ENCODE measurements around the gene CCDC60.
"Not testable (repeated sequence)": the region's sequence is repeated elsewhere in the genome, so short reads cannot be mapped to it uniquely, and the experiment has no call there.

Gene CCDC60

GRCh38 chr12:119340578-119340977, 6.0 kb downstream of the CCDC60 start:
- DNase-seq (ENCODE audit: low read depth): no peak

DNA sequence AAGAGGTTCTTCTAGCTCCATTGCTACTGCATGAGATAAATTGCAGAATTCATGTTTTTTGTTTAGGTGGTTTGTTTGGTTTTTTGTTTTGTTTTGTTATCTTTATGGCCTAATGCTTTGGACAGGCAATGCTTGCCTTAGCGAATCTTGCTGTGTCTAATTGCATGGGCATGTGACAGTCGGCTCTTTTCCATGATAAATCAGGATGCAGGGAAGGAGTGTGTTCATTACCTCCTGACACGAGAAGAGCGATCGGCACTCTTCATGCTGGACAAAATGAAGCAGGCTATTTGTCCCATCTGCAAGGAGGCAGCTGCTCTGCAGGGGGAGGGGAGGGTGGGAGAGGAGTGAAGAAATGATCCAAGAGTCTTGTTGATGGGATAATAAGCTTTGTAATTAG, 6.5 kb downstream of the CCDC60 start:
- DNase-seq (ENCODE audit: low read depth): no peak

DNA sequence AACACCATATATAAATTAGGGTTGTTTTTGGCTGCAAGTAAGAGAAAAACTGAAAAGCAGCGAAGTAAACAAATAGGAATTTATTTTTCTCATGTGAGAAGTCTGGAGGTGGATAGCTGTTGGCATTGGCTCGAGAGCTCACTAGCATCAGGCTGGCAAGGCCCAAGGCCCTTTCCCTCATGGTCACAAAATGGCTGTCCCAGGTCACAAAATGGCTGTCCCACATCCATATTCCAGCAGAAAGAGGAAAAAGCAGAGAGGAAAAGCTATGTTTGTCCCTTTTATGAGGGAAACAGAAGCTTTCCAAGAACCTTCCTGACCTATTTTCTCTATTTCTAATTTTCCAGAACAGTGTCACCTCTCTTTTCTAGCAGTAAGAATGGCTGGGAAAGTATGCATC, 7.5 kb downstream of the CCDC60 start:
- DNase-seq (ENCODE audit: low read depth): no peak

GRCh38 chr12:119343130-119343529, 8.6 kb downstream of the CCDC60 start:
- no peak for DNase-seq (ENCODE audit: low read depth)

- DNase-seq (ENCODE audit: low read depth): no peak
Observed at GRCh38 chr12:119354172-119354571, 19.6 kb downstream of the CCDC60 start.

DNA sequence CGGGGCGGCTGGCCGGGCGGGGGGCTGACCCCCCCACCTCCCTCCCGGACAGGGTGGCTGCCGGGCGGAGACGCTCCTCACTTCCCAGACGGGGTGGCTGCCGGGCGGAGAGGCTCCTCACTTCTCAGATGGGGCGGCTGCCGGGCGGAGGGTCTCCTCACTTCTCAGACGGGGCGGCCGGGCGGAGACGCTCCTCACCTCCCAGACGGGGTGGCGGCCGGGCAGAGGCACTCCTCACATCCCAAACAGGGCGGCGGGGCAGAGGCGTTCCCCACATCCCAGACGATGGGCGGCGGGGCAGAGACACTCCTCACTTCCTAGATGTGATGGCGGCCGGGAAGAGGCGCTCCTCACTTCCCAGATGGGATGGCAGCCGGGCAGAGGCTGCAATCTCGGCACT, 25.8 kb downstream of the CCDC60 start:
- DNase-seq (ENCODE audit: low read depth): not testable (repeated sequence)

- DNase-seq (ENCODE audit: low read depth): no peak
Observed at GRCh38 chr12:119363037-119363436, 28.5 kb downstream of the CCDC60 start.

- no peak for DNase-seq (ENCODE audit: low read depth)
Observed at GRCh38 chr12:119363490-119363889, 29.0 kb downstream of the CCDC60 start.

DNA sequence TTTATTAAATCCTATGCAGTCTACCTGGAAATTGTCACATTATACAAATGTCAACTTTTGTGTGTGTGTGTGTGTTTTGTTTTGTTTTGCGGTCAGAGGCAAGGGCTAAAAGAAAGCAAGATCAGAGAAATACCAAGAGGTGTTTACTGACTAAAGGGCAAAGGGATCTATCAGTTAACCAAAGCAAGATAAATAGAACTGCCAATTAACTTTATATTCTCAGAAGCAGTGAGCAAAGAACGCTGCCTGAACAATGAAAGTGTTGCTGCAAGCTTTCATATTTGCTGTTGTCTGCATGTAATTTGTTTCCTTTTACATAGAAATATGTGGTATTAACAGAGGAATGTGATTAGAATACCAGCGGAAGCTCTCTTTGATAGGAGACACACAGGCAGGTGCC, 30.9 kb downstream of the CCDC60 start:
- no peak for DNase-seq (ENCODE audit: low read depth)

GRCh38 chr12:119366007-119366406, 31.5 kb downstream of the CCDC60 start:
- no peak for DNase-seq (ENCODE audit: low read depth)

DNA sequence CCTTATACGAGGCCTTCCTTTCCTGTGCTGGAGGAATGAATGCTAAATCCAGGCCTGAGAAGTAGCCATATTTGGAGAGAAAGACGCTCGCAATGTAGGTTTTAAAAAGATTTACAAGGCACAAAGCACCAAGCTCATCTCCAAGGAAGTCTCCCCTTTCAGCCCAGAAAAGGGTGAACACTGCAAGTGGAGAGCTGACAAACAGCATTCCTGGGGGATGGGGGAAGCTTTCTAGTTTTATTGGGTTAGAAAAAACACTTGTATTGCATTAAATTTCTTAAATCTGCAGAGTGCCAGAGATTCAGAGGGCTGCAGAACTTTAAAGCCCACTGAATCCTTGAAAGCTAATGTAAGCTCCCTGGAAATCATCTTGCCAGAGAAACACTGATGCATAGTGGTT, 34.6 kb downstream of the CCDC60 start:
- DNase-seq (ENCODE audit: low read depth): no peak

- DNase-seq (ENCODE audit: low read depth): no peak
Observed at GRCh38 chr12:119369907-119370546, 35.5 kb downstream of the CCDC60 start.

- no peak for DNase-seq (ENCODE audit: low read depth)
Observed at GRCh38 chr12:119372540-119372939, 38.0 kb downstream of the CCDC60 start.

GRCh38 chr12:119373001-119373400, 38.5 kb downstream of the CCDC60 start:
- DNase-seq (ENCODE audit: low read depth): no peak

DNA sequence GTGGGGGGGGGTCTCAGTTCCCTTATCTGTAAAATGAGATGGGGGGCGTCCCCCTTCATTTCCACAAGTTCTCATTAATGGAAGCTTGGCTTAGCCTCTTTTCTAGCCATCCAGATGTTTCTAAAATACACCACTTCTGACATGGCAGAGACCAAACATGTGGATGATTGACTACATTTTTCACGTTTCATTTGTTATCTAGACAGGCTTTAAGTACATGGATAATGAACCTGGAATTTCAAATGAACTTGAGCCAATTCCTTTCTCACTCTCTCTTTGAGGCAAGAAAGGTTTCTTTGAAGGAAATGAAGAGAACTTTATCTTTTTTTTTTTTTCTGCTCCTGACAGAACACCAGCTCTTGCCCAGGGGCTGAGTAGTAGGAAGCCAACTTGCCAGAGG, 39.1 kb downstream of the CCDC60 start:
- DNase-seq (ENCODE audit: low read depth): no peak

- DNase-seq (ENCODE audit: low read depth): no peak
Observed at GRCh38 chr12:119374635-119375034, 40.1 kb downstream of the CCDC60 start.

DNA sequence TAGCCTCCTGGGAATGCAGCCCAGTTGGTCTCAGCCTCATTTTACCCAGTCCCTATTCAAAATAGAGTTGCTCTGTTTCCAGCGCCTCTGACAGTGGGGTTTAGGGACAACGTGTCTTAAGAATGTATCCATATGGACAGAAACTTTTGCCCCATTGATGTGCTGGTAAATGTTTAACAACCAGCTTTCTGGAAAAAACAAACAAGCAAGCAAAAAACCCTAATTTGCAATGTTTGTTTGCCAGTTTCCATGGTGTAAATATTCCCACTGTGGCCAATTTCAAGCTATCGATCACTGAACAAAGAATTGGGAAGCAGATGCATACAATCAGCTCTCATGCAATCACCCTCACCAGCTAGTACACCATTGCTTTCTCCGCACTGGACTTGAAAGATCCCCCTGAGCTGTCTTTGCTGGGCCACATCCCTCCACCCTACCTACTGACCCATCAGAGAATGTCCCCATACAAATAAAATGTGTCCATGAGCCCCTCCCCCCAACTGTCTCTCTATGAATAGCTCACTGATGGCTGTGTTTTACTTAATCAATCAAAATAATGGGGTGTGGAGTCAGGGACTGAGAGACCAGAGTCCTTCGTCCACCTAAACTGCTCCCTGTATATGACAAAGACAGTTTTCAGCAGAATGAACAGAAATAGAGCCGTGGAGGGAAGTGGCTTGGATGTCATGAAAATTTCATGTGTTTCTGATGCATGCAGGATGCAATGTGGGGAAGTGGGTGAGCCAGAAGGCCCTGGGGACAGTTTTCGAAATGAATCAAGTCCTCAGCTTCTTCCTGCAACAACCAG, 40.8 kb downstream of the CCDC60 start:
- DNase-seq (ENCODE audit: low read depth): no peak

DNA sequence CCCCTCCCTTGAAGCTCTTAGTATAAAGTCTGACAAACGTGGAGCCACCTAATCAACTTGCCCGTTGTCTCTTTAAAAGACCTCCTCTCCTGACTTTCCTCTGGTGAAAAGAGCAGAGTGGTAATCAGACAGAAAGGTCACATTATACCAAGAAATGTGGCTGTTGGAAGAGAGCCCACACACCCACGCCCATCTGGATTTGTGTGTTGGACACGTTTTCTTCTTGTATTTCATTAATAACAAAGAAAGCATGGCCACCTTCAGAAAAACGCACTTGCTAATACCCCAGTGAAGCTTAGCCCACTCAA, 41.3 kb downstream of the CCDC60 start:
- no peak for DNase-seq (ENCODE audit: low read depth)

- DNase-seq (ENCODE audit: low read depth): no peak
Observed at GRCh38 chr12:119378903-119379302, 44.4 kb downstream of the CCDC60 start.

DNA sequence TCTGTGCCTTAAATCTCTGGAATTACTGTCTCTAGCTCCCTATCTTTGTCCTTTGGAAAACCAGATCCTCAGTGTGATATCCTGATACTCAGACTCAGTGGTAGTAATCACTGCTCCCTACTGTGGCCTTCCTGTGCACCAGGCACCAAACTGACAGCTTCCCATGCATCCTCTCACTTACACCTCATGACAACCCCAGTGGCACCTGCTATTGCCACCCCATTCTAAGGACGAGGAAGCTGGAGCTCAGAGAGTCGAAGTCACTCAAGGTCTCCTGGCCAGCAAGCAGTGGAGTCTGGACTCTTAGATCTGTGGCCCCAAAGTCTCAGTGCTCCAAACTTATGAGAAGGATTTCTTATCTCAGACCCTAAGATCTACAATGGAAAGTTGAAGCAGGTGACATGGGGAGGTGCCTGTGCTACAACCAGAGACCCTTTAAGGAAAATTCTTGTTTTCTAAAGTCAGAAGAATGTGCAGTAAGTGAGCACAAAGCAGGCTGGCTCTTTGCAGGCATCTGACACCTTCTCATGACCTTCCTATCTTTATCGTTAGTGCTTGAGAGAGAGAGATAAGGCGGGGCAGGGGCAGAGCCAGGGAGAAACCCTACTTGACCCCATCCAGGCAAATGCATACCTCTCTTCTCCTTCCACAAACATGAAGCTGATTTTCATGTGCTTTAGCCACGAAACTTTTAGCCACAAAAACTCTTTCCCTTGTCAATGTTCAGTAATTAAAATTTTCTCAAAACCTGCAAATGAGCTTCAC, 47.1 kb downstream of the CCDC60 start:
- no peak for DNase-seq (ENCODE audit: low read depth)

GRCh38 chr12:119383206-119383605, 48.7 kb downstream of the CCDC60 start:
- no peak for DNase-seq (ENCODE audit: low read depth)

DNA sequence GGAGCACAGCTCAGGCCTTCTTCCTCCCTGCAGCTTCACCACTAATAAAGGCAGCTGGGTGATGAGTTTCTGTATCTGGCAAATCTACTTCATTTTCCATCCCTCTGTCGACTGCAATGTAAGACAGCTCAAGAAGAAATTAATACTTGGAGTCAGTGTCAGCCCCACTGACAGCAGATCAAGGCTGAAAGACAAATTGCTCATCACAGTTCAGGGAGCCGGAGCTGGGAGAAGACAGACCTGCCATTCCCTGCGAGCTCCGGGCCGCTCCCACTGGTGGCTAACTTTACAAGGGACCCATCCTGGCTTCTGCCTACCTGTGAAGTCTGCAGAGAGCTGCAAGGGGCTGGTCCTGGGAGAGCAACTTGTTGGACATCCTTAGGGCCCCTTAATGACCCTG, 49.8 kb downstream of the CCDC60 start:
- DNase-seq (ENCODE audit: low read depth): no peak

GRCh38 chr12:119385659-119386058, 51.1 kb downstream of the CCDC60 start:
- no peak for DNase-seq (ENCODE audit: low read depth)
